NCI-H1417 (cell line): ENCODE measurements around the gene RAB6B.

Source experiments
- DNase-seq, 3 experiments: peaks; one replicate each; lab custom pipeline; 2025; lab: John Stamatoyannopoulos, UW

The RAB6B gene

GRCh38 chr3:133836497-133837158 lies 59.1 kb downstream of the RAB6B start:
- no peak for DNase-seq

GRCh38 chr3:133835961-133836360 lies 59.7 kb downstream of the RAB6B start:
- DNase-seq = no peak

- no peak for DNase-seq
Observed at GRCh38 chr3:133835418-133835743, 60.3 kb downstream of the RAB6B start.

- no peak for DNase-seq
Observed at GRCh38 chr3:133834621-133835417, 60.9 kb downstream of the RAB6B start.

- no peak for DNase-seq
Observed at GRCh38 chr3:133833880-133834620, 61.6 kb downstream of the RAB6B start.

GRCh38 chr3:133833267-133833666 lies 62.4 kb downstream of the RAB6B start:
- no peak for DNase-seq

GRCh38 chr3:133832802-133833144 lies 62.9 kb downstream of the RAB6B start:
- no peak for DNase-seq

- no peak for DNase-seq
Observed at GRCh38 chr3:133831966-133832801, 63.5 kb downstream of the RAB6B start.

- no peak for DNase-seq
Observed at GRCh38 chr3:133830071-133830470, 65.6 kb downstream of the RAB6B start.

- DNase-seq = no peak
Observed at GRCh38 chr3:133829310-133829707, 66.4 kb downstream of the RAB6B start.

- no peak for DNase-seq
Observed at GRCh38 chr3:133828576-133829309, 66.9 kb downstream of the RAB6B start.

- no peak for DNase-seq
Observed at GRCh38 chr3:133827684-133828083, 68.0 kb downstream of the RAB6B start.

- no peak for DNase-seq
Observed at GRCh38 chr3:133827136-133827535, 68.5 kb downstream of the RAB6B start.

GRCh38 chr3:133825969-133826727 lies 69.5 kb downstream of the RAB6B start:
- no peak for DNase-seq

- DNase-seq = no peak
Observed at GRCh38 chr3:133824961-133825485, 70.7 kb downstream of the RAB6B start.

GRCh38 chr3:133821767-133822638 lies 73.7 kb downstream of the RAB6B start:
- peak in 2 of 3 experiments; percentile 9 to 61 for DNase-seq

GRCh38 chr3:133820889-133821675 lies 74.6 kb downstream of the RAB6B start:
- no peak for DNase-seq

GRCh38 chr3:133820129-133820528 lies 75.6 kb downstream of the RAB6B start:
- DNase-seq = no peak

- no peak for DNase-seq
Observed at GRCh38 chr3:133815386-133815785, 80.3 kb downstream of the RAB6B start.
